Large intestine (tissue), 3 donors: ENCODE results near the gene PRLR. TPM values are rescaled to one million over a fixed set of nuclear protein-coding genes. Genes with fewer than 3 reads are reported as not detected.

Experiments used
- DNase-seq, 2 donors: peaks; one replicate each; pipeline versions ENCODE4 v3.0.0 to v3.0.0-alpha.2; 2013
- H3K27ac ChIP-seq: one replicate; pipeline ENCODE4 v1.5.1; 2013; ENCODE audit warnings: low read length
- H3K27me3 ChIP-seq: 2 replicates; pipeline ENCODE4 v1.6.1; 2013; ENCODE audit warnings: low read length; ENCODE audit not compliant: control insufficient read depth, insufficient read depth
- H3K36me3 ChIP-seq: 2 replicates; pipeline ENCODE4 v1.6.1; 2013; ENCODE audit warnings: low read length; ENCODE audit not compliant: control insufficient read depth, insufficient read depth
- H3K4me1 ChIP-seq: one replicate; pipeline ENCODE4 v1.6.1; 2013; ENCODE audit warnings: low read length; ENCODE audit not compliant: control insufficient read depth, insufficient read depth
- H3K4me3 ChIP-seq: one replicate; pipeline ENCODE4 v1.5.1; 2013; ENCODE audit warnings: low read length
- H3K9me3 ChIP-seq: one replicate; pipeline ENCODE4 v1.6.1; 2013; ENCODE audit warnings: mild to moderate bottlenecking, low read depth, low read length, moderate library complexity; ENCODE audit not compliant: control insufficient read depth
- WGBS: methylation state at CpG from one replicate; pipeline ENCODE4 v1.1.5; 2013; ENCODE audit warnings: low lambda C conversion rate; ENCODE audit not compliant: insufficient coverage; 5-methylcytosine and 5-hydroxymethylcytosine counted together
- polyA plus RNA-seq: library from polyadenylated mRNA; unstranded; fragments of 120-200 nt; gene quantifications from one replicate; pipeline ENCODE4 v1.2.1, GENCODE V29; 2013

The PRLR gene
- polyA plus RNA-seq, 1 donor = 56.0 TPM

DNA sequence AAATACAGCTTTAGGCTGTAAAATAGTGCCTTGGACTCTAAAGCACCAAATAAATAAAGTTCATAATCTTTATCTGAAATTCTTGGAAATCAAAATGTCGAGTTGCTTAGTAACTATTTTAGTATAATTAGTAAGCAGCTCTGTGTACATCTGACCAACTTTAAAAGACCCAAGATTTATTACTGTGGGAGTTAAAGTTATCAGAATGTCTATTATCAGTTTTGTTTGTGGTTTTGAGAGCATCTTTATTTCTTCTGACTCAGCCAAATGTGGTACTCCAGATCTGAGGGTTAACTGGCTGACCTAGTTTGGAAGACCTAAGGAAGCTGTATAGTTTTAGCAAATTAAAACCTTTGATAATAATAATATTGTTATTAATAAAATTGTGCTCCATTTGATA lies 81.2 kb downstream of the PRLR start:
- WGBS = 67% methylated on average over 1 of the region's 1 CpG
- DNase-seq = no peak
- Histone ChIP-seq H3K36me3 (no peaks in the 10 kb centered on the region), H3K27ac (no peak overlapping the region), H3K4me3 (no peak overlapping the region), H3K4me1 (no peaks in the 10 kb centered on the region), H3K9me3 (no peaks in the 10 kb centered on the region), H3K27me3 (no peaks in the 10 kb centered on the region)

DNA sequence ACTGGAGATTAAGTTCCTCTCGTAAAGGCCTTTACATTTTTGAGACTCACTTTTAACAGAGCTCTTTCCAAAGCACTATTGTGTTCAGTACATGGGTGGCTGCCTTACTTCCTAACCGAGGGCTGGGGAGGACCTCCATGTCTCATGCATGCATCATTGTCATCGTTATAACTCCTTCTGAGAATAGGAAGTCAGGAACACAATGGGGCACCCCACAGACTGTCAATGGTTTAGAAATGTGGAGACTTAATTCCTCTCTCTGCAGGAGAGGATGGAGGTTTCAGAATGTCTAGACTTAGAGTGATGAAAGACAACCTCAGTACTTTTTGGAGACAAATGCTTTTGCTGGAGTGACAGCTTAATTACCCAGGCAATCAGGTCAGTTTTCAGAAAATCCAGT lies 83.9 kb downstream of the PRLR start:
- Histone ChIP-seq H3K4me1 (no peaks in the 10 kb centered on the region), H3K36me3 (no peaks in the 10 kb centered on the region), H3K4me3 (no peak overlapping the region), H3K27ac (no peak overlapping the region), H3K9me3 (no peaks in the 10 kb centered on the region), H3K27me3 (no peaks in the 10 kb centered on the region)
- WGBS = no CpG with 5 or more reads among the region's 3 CpGs
- no peak for DNase-seq

DNA sequence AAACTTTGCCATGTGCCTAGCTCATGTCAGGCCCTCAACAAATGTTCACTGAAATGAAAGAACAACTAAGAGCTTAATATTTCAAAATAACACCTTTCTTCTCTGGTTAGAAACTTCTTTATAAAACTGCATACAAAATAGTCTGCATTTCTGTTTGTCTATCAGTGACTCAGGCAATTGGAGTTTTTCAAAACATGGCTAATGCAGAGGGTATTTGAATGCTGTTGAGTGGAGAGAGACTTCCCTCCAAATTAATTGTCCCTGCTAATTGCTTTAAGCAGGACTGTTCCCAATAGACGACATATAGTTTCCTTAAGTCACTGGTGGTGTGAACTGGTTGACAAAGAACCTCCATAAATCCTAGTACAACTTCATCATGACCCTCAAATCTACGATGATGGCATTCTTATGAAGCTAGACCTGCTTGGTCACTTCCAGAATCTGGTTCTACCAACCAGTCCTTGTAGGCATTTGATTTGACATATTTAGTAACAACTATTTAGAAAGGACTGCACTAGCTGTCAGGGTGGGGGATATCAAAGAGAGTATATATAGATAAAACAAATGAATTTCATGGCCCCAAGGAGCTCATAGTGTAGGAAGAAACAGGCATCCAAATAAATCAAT lies 84.5 kb downstream of the PRLR start:
- Histone ChIP-seq H3K4me3 (no peak overlapping the region), H3K27me3 (no peaks in the 10 kb centered on the region), H3K4me1 (no peaks in the 10 kb centered on the region), H3K27ac (no peak overlapping the region), H3K36me3 (no peaks in the 10 kb centered on the region), H3K9me3 (no peaks in the 10 kb centered on the region)
- no CpG with 5 or more reads among the region's 2 CpGs for WGBS
- no peak for DNase-seq

GRCh38 chr5:35145012-35145411 lies 85.3 kb downstream of the PRLR start:
- Histone ChIP-seq H3K36me3 (no peaks in the 10 kb centered on the region), H3K9me3 (no peaks in the 10 kb centered on the region), H3K4me1 (no peaks in the 10 kb centered on the region), H3K27ac (no peak overlapping the region), H3K4me3 (no peak overlapping the region), H3K27me3 (no peaks in the 10 kb centered on the region)
- DNase-seq = no peak
- WGBS = 90% methylated on average over 2 of the region's 5 CpGs

DNA sequence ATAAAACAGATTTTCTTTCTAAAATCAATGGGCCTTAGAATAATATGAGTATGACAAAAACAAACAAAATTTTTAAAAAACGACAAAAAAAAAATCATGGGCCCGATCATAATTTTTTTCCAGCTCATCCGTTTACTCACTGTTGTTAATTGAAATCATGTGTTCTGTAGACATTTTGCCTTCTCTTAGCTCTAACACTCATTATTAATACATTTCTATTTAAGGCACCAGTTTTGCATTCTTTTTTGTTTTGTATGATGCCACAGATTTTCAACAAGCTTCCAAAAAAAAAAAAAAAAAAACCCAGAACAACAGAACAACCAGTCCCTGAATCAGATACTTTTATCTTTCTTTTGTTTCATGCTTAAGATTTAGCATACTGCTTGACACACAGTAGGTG lies 86.4 kb downstream of the PRLR start:
- no peak overlapping the region for H3K27ac ChIP-seq
- no peak for DNase-seq
- no peak overlapping the region for H3K4me3 ChIP-seq
- H3K27me3 ChIP-seq = no peaks in the 10 kb centered on the region
- H3K36me3 ChIP-seq = no peaks in the 10 kb centered on the region
- no peaks in the 10 kb centered on the region for H3K4me1 ChIP-seq
- 87% methylated on average over 3 of the region's 3 CpGs for WGBS
- no peaks in the 10 kb centered on the region for H3K9me3 ChIP-seq

- 100% methylated on average over 1 of the region's 4 CpGs for WGBS
- DNase-seq = no peak
- H3K9me3 ChIP-seq = no peaks in the 10 kb centered on the region
- H3K36me3 ChIP-seq = no peaks in the 10 kb centered on the region
- no peak overlapping the region for H3K4me3 ChIP-seq
- H3K4me1 ChIP-seq = no peaks in the 10 kb centered on the region
- no peak overlapping the region for H3K27ac ChIP-seq
- no peaks in the 10 kb centered on the region for H3K27me3 ChIP-seq
These were observed 88.5 kb downstream of the PRLR start for GRCh38 chr5:35141739-35142138.

GRCh38 chr5:35138232-35138631 lies 92.1 kb downstream of the PRLR start:
- 80% methylated on average over 1 of the region's 1 CpG for WGBS
- Histone ChIP-seq H3K27me3 (no peaks in the 10 kb centered on the region), H3K4me3 (no peak overlapping the region), H3K4me1 (peaks cover 17% of the 10 kb centered on the region), H3K9me3 (no peaks in the 10 kb centered on the region), H3K27ac (no peak overlapping the region), H3K36me3 (peaks cover 4% of the 10 kb centered on the region)
- DNase-seq = no peak

DNA sequence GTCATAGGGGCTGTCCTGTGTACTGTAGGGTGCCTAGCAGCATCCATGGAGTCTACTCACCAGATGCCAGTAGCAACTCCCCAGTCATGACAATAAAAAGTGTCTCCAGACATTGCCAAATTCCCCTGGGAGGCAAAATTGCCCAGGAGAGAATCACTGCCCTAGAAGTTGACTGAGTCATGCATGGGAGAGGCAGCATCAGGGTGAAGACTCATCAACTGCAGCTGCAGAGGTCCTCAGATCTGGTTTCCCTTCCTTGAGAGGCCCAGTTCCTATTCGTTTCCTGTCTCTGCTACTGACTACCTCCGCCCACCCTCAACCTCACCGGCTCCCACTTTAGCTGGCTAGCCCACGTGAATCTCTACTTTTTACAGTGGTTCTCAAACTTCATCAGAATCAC lies 93.9 kb downstream of the PRLR start:
- peaks cover 17% of the 10 kb centered on the region for H3K4me1 ChIP-seq
- no peaks in the 10 kb centered on the region for H3K9me3 ChIP-seq
- no peaks in the 10 kb centered on the region for H3K27me3 ChIP-seq
- WGBS = no CpG with 5 or more reads among the region's 4 CpGs
- H3K27ac ChIP-seq = no peak overlapping the region
- no peak for DNase-seq
- H3K36me3 ChIP-seq = peaks cover 4% of the 10 kb centered on the region
- no peak overlapping the region for H3K4me3 ChIP-seq

- peaks cover 17% of the 10 kb centered on the region for H3K4me1 ChIP-seq
- no peak for DNase-seq
- H3K9me3 ChIP-seq = no peaks in the 10 kb centered on the region
- H3K27ac ChIP-seq = no peak overlapping the region
- no peak overlapping the region for H3K4me3 ChIP-seq
- peaks cover 7% of the 10 kb centered on the region for H3K36me3 ChIP-seq
- WGBS = 17% methylated on average over 1 of the region's 9 CpGs
- H3K27me3 ChIP-seq = no peaks in the 10 kb centered on the region
These were observed 95.0 kb downstream of the PRLR start for GRCh38 chr5:35135239-35135700.

GRCh38 chr5:35134278-35135030 lies 95.8 kb downstream of the PRLR start:
- WGBS = 80% methylated on average over 1 of the region's 9 CpGs
- Histone ChIP-seq H3K27me3 (no peaks in the 10 kb centered on the region), H3K27ac (no peak overlapping the region), H3K36me3 (peaks cover 10% of the 10 kb centered on the region), H3K4me1 (peaks cover 17% of the 10 kb centered on the region), H3K4me3 (no peak overlapping the region), H3K9me3 (no peaks in the 10 kb centered on the region)
- peak in 1 of 2 donors; percentile 9 for DNase-seq

DNA sequence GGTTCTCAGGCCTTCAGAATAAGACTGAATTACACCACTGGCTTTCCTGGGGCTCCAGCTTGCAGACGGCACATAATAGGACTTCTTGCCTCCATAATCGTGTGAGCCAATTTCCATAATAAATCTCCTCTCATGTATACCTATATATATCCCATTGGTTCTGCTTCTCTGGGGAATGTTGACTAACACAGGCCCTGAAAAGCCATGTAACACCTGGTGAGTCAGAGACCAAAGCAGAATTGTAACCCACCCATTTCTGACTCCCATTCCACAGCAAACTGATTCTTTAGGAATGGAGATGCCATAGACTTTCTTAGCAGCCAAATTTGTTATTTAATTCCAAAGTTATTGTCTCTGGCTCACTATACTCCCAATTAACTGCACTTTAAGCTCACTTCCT lies 97.1 kb downstream of the PRLR start:
- no peak for DNase-seq
- peaks cover 17% of the 10 kb centered on the region for H3K4me1 ChIP-seq
- H3K27ac ChIP-seq = no peak overlapping the region
- no peaks in the 10 kb centered on the region for H3K9me3 ChIP-seq
- peaks cover 10% of the 10 kb centered on the region for H3K36me3 ChIP-seq
- WGBS = no CpG with 5 or more reads among the region's 2 CpGs
- no peak overlapping the region for H3K4me3 ChIP-seq
- no peaks in the 10 kb centered on the region for H3K27me3 ChIP-seq
